WTC11 (cell line): Measurements from ENCODE around the gene NEK7. TPM values are rescaled to one million over a fixed set of nuclear protein-coding genes. Genes with fewer than 3 reads are reported as not detected.

Experiments
- ATAC-seq: fragments of 200-7000 bp; cut with Tn5 transposase; 2 replicates; pipeline ENCODE4 v1.10.0; 2021; ENCODE audit warnings: mild to moderate bottlenecking, moderate library complexity
- CTCF ChIA-PET: fragments of 300-600 bp; sonication (Branson Sonifier 250); formaldehyde crosslinking; loops from one replicate; lab custom pipeline; 2021; ENCODE audit warnings: antibody characterized with exemption; lab: Charles Lee
- POLR2A ChIA-PET: fragments of 350-600 bp; sonication (Branson Sonifier 250); formaldehyde crosslinking; loops from one replicate; lab custom pipeline; 2021; ENCODE audit warnings: antibody characterized with exemption; lab: Charles Lee
- DNase-seq: peaks from one replicate; pipeline ENCODE4 v3.0.0; 2021; ENCODE audit warnings: low spot score
- H3K27ac Mint-ChIP-seq: 2 replicates; pipeline ENCODE4 v1.8.0; 2021; ENCODE audit warnings: mixed read lengths
- H3K27me3 Mint-ChIP-seq: 2 replicates; pipeline ENCODE4 v1.8.0; 2021; ENCODE audit warnings: low read depth, mild to moderate bottlenecking, moderate library complexity, mixed read lengths
- H3K36me3 Mint-ChIP-seq: 2 replicates; pipeline ENCODE4 v1.8.0; 2021; ENCODE audit warnings: mixed read lengths
- H3K4me1 Mint-ChIP-seq: 2 replicates; pipeline ENCODE4 v1.8.0; 2022; ENCODE audit warnings: mixed read lengths
- H3K4me3 Mint-ChIP-seq: 2 replicates; pipeline ENCODE4 v1.8.0; 2021; ENCODE audit warnings: mild to moderate bottlenecking, moderate library complexity, mixed read lengths
- H3K9me3 Mint-ChIP-seq: 2 replicates; pipeline ENCODE4 v1.8.0; 2021; ENCODE audit warnings: mixed read lengths
- ATF3 ChIP-seq: sonication (generic); formaldehyde crosslinking; conservative IDR thresholded peaks from 2 replicates; pipeline ENCODE4 v1.8.1; 2022; ENCODE audit warnings: mild to moderate bottlenecking, missing genetic modification reagents
- CBFB ChIP-seq: sonication (generic); formaldehyde crosslinking; IDR thresholded peaks from 2 replicates; pipeline ENCODE4 v1.8.1; 2022; ENCODE audit warnings: mild to moderate bottlenecking, low read depth, missing genetic modification reagents
- FOXJ3 ChIP-seq: sonication (generic); formaldehyde crosslinking; IDR thresholded peaks from 2 replicates; pipeline ENCODE4 v1.9.0; 2021; ENCODE audit warnings: missing genetic modification reagents, mild to moderate bottlenecking, borderline replicate concordance
- MLX ChIP-seq: sonication (generic); formaldehyde crosslinking; IDR thresholded peaks from 2 replicates; pipeline ENCODE4 v1.8.1; 2023; ENCODE audit warnings: mild to moderate bottlenecking, missing genetic modification reagents, moderate library complexity
- PRDM15 ChIP-seq: sonication (generic); formaldehyde crosslinking; IDR thresholded peaks from 2 replicates; pipeline ENCODE4 v1.8.0; 2022; ENCODE audit warnings: missing genetic modification reagents
- SOX15 ChIP-seq: fragments of 250-450 bp; sonication (Bioruptor Pico); IDR thresholded peaks from 2 replicates; pipeline ENCODE4 v1.9.0; 2021; ENCODE audit warnings: mild to moderate bottlenecking
- STAT6 ChIP-seq: sonication (generic); formaldehyde crosslinking; conservative IDR thresholded peaks from 2 replicates; pipeline ENCODE4 v1.8.1; 2023; ENCODE audit warnings: mild to moderate bottlenecking, low read depth, missing genetic modification reagents, moderate library complexity
- USF1 ChIP-seq: sonication (generic); formaldehyde crosslinking; IDR thresholded peaks from 2 replicates; pipeline ENCODE4 v1.8.0; 2022; ENCODE audit warnings: mild to moderate bottlenecking, missing genetic modification reagents
- ZNF138 ChIP-seq: sonication (generic); formaldehyde crosslinking; conservative IDR thresholded peaks from 2 replicates; pipeline ENCODE4 v1.8.1; 2022; ENCODE audit warnings: mild to moderate bottlenecking, moderate library complexity, missing genetic modification reagents
- ZNF532 ChIP-seq: fragments of 250-450 bp; sonication (Bioruptor Pico); IDR thresholded peaks from 2 replicates; pipeline ENCODE4 v1.9.0; 2021; ENCODE audit warnings: mild to moderate bottlenecking, borderline replicate concordance
- ZNF671 ChIP-seq: fragments of 250-450 bp; sonication (Bioruptor Pico); IDR thresholded peaks from 2 replicates; pipeline ENCODE4 v1.8.0; 2021; ENCODE audit warnings: mild to moderate bottlenecking
- ZSCAN18 ChIP-seq: fragments of 250-450 bp; sonication (Bioruptor Pico); IDR thresholded peaks from 2 replicates; pipeline ENCODE4 v2.1.2; 2022; ENCODE audit warnings: mild to moderate bottlenecking, moderate library complexity
- total RNA-seq: library from RNA; stranded (reverse); gene quantifications from 3 replicates; pipeline ENCODE4 v1.2.3, GENCODE V29; 2021

Gene NEK7
- total RNA-seq, 1 experiment from 2014 or later: 10.3 TPM

GRCh38 chr1:198116069-198116468, 40.7 kb upstream of the NEK7 start:
- Mint-ChIP-seq H3K9me3 (no peaks in the 10 kb centered on the region), H3K4me1 (no peaks in the 10 kb centered on the region), H3K36me3 (no peaks in the 10 kb centered on the region), H3K4me3 (no peak overlapping the region), H3K27ac (no peak overlapping the region), H3K27me3 (no peaks in the 10 kb centered on the region)
- ATAC-seq: no peak
- POLR2A ChIA-PET: no interaction called here
- CTCF ChIA-PET: no interaction called here
- TF ChIP-seq ZNF532: no peak
- no peak for TF ChIP-seq ZSCAN18 (CRISPR knock-in tag)
- TF ChIP-seq PRDM15 (CRISPR knock-in tag): no peak
- TF ChIP-seq USF1 (CRISPR knock-in tag): no peak
- TF ChIP-seq ZNF671 (CRISPR knock-in tag): no peak
- no peak for TF ChIP-seq FOXJ3
- no peak for TF ChIP-seq ZNF138 (CRISPR knock-in tag)
- TF ChIP-seq STAT6: no peak
- no peak for DNase-seq

GRCh38 chr1:198116469-198116868, 40.3 kb upstream of the NEK7 start:
- no peak overlapping the region for H3K4me3 Mint-ChIP-seq
- CTCF ChIA-PET: no interaction called here
- TF ChIP-seq SOX15 (no peak), CBFB (CRISPR knock-in tag) (no peak), ATF3 (CRISPR knock-in tag) (no peak), MLX (no peak)
- TF ChIP-seq, all 79 proteins: peak for 0
- H3K36me3 Mint-ChIP-seq: no peaks in the 10 kb centered on the region
- no peaks in the 10 kb centered on the region for H3K9me3 Mint-ChIP-seq
- no peaks in the 10 kb centered on the region for H3K27me3 Mint-ChIP-seq
- no peak for ATAC-seq
- H3K4me1 Mint-ChIP-seq: no peaks in the 10 kb centered on the region
- no peak for DNase-seq
- no peak overlapping the region for H3K27ac Mint-ChIP-seq
- POLR2A ChIA-PET: no interaction called here
